Heart left ventricle (tissue), 16 donors: ENCODE results near the gene OR5AC2. TPM values are rescaled to one million over a fixed set of nuclear protein-coding genes. Genes with fewer than 3 reads are reported as not detected.
A peak's percentile ranks its signal among the peaks of the same experiment; 100 is the strongest.

Source experiments
- ATAC-seq, 4 donors: fragments of 200-7000 bp; cut with Tn5 transposase; one replicate each; pipeline ENCODE4 v1.9.1; 2020 to 2022; ENCODE audit warnings: moderate library complexity in 4 of 4, mild to moderate bottlenecking in 3 of 4, moderate number of reproducible peaks in 1 of 4
- DNase-seq, 5 donors: peaks; one replicate each; pipeline ENCODE4 v3.0.0-alpha.2; 2020
- H3K27ac ChIP-seq, 12 donors: fragments of 200-600 bp; sonication (generic) in 4 of 12; one replicate each; pipeline versions ENCODE4 v1.5.0 to v1.8.0; 2016 to 2022; ENCODE audit warnings: mild to moderate bottlenecking in 2 of 12
- H3K27me3 ChIP-seq, 9 donors: fragments of 200-600 bp; sonication (generic) in 2 of 9; one replicate each; pipeline versions ENCODE4 v1.5.1 to v1.8.0; 2016 to 2022; ENCODE audit warnings: mild to moderate bottlenecking in 3 of 9
- H3K36me3 ChIP-seq, 9 donors: fragments of 200-600 bp; sonication (generic) in 2 of 9; one replicate each; pipeline versions ENCODE4 v1.5.0 to v1.8.0; 2018 to 2022; ENCODE audit warnings: mild to moderate bottlenecking in 2 of 9
- H3K4me1 ChIP-seq, 12 donors: fragments of 200-600 bp; sonication (generic) in 4 of 12; one replicate each; pipeline versions ENCODE4 v1.5.0 to v1.8.0; 2016 to 2022; ENCODE audit warnings: mild to moderate bottlenecking in 3 of 12
- H3K4me3 ChIP-seq, 12 donors: fragments of 200-600 bp; sonication (generic) in 4 of 12; one replicate each; pipeline versions ENCODE4 v1.5.0 to v1.8.0; 2017 to 2022; ENCODE audit warnings: mild to moderate bottlenecking in 9 of 12, moderate library complexity in 4 of 12
- H3K9me3 ChIP-seq, 12 donors: fragments of 200-600 bp; sonication (generic) in 4 of 12; one replicate each; pipeline versions ENCODE4 v1.5.0 to v1.8.0; 2016 to 2022; ENCODE audit warnings: mild to moderate bottlenecking in 1 of 12
- POLR2A ChIP-seq, 2 donors: fragments of 450-650 bp; IDR thresholded peaks; one replicate each; pipeline ENCODE4 v1.6.1; 2017; ENCODE audit warnings: antibody characterized with exemption in 2 of 2, mild to moderate bottlenecking in 2 of 2, moderate library complexity in 2 of 2
- WGBS, 4 donors: extraction: QIAGEN DNeasy Blood & Tissue Kit in 2 of 4; methylation state at CpG; one replicate each; pipeline versions ENCODE4 v1.1.5 to v1.1.7; 2013 to 2018; 5-methylcytosine and 5-hydroxymethylcytosine counted together
- intact Hi-C, 10 donors: fragments of 100-400 bp; cut with DNase I; formaldehyde crosslinking; loops; one replicate each; pipeline versions ENCODE4 v1.11.1 to v1.14.2; 2022
- polyA plus RNA-seq, 2 donors: library from polyadenylated mRNA; stranded (reverse); fragments of 200-250 nt; gene quantifications; one replicate each; pipeline ENCODE4 v1.2.3, GENCODE V29; 2013
- total RNA-seq, 9 donors: library from RNA; depleted of rRNA in 2 of 9; stranded (reverse); fragments of >200 nt in 2 of 9; fragmentation: NEBNext Ultra II Directional in 3 of 9; extraction: Animal tissue kit (Norgen Biotek cat#: 25700) in 3 of 9; gene quantifications; one replicate each; pipeline versions ENCODE4 v1.1.0 to v1.2.4, GENCODE V29; 2016 to 2023
- TF ChIP-seq, protein P1 (sequence below), 12 donors: fragments of 200-600 bp; sonication (generic) in 4 of 12; IDR thresholded peaks; one replicate each; pipeline versions ENCODE4 v1.5.0 to v1.8.0; 2018 to 2022; ENCODE audit warnings: antibody characterized with exemption in 12 of 12, mild to moderate bottlenecking in 5 of 12
- donor health status: ischemic (EF 13 %, LVEDD 7.1; RV severe dilation, severe dysfunction).
- donor health status: healthy with polysubstance abuse.
- donor health status: DM: no; HTN: yes; CAD: no.
- donor health status: DM: no; HTN: no; CAD: no.
- donor health status: ischemic (EF 25% LVEDD 6.9; RV normal size, moderate dysfunction).
- donor health status: ischemic (EF 25% LVEDD 5.7; RV mildly dilated, moderate dysfunction).
- donor health status: healthy.
- donor health status: DM: yes; HTN: yes; CAD: no.
- donor health status: ischemic (EF 35%, LVEDD 5.7; RV mildly dilated, moderate dysfunction).
- donor health status: nonischemic (EF 11% LVEDD 7.7; RV severe dilation, severe dysfunction).
- donor health status: DM: yes; HTN: yes; CAD: no.
- donor health status: PGD.
- donor health status: ischemic (EF 29% LVEDD 5.4; RV normal size, mild dysfunction).
- donor health status: nonischemic (EF 23%, LVEDD 6.1; RV moderate dilation, normal function).

Gene OR5AC2
- total and polyA plus RNA-seq, 11 donors, result not detected

DNA sequence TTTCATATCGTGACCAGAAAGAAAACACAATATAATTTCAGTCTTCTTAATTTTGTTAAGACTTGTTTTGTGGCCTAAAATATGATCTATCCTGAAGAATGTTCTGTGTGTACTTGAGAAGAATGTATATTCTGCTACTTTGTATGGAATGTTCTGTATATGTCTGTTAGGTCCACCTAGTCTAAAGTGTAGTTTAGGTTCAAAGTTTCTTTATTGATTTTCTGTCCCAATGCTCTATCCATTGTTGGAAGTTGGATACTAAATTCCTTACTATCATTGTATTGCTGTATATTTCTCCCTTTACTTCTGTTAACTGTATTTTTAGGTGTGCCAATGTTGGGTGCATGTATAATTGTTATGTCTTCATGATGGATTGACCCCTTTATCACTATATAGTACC is 21.2 kb downstream of the OR5AC2 start:
- DNase-seq (no peak), ATAC-seq (no peak)
- intact Hi-C loops, result loop anchor here in 1 of 10 donors (5.0 kb wide), 1 partner anchor 464 kb away; no protein-coding TSS in a partner anchor
- TF ChIP-seq POLR2A (IDR thresholded peaks at IDR 0.05), result no peak
- TF ChIP-seq, protein P1, sequence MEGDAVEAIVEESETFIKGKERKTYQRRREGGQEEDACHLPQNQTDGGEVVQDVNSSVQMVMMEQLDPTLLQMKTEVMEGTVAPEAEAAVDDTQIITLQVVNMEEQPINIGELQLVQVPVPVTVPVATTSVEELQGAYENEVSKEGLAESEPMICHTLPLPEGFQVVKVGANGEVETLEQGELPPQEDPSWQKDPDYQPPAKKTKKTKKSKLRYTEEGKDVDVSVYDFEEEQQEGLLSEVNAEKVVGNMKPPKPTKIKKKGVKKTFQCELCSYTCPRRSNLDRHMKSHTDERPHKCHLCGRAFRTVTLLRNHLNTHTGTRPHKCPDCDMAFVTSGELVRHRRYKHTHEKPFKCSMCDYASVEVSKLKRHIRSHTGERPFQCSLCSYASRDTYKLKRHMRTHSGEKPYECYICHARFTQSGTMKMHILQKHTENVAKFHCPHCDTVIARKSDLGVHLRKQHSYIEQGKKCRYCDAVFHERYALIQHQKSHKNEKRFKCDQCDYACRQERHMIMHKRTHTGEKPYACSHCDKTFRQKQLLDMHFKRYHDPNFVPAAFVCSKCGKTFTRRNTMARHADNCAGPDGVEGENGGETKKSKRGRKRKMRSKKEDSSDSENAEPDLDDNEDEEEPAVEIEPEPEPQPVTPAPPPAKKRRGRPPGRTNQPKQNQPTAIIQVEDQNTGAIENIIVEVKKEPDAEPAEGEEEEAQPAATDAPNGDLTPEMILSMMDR (IDR thresholded peaks at IDR 0.05), result no peak
- Histone ChIP-seq H3K4me3 (no peak overlapping the region), H3K27ac (no peak overlapping the region), H3K4me1 (no peaks in the 10 kb centered on the region), H3K36me3 (no peaks in the 10 kb centered on the region), H3K9me3 (peaks cover 0 to 40% (median 13%) of the 10 kb centered on the region in 12 donors), H3K27me3 (no peaks in the 10 kb centered on the region)
- 33 to 47% (median 44%) methylated on average over 1 of the region's 1 CpG for WGBS, 4 donors

DNA sequence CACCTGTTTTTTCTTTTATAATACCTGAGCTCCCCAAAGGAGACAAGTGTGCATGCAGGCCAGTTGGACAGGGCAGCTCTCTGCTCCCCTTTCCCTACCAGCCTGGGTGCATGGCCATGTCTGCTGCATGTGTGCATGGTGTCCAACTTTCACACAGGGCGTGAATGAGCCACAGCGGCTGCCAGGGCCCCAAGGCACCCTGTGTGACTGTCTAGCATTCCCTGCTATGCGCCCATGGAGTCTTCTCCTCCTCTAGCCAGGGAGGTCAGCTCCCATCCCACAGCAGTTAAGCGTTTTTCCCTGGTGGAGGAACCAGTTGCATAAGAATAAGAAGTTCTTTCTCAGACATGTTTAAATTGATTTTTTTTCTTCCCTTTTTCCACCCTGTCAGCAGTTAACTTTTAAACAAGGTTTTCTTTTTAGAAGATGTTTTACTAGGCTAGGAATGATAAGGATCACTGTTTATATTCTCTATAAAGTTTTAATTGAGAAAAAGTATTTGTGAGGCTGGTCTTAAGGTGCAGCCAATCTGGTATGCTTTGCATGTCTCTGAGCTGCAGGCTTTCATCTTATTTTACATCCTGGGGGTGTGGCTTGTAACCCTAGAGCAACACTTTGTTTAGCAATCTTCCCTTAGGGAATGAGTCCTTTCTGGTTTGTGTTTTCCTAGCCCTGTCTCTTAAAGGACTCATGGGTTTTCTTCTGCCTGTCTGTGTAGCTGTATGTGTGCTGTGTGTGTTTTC is 23.0 kb downstream of the OR5AC2 start:
- Histone ChIP-seq H3K4me3 (no peak overlapping the region), H3K9me3 (peaks cover 0 to 43% (median 13%) of the 10 kb centered on the region in 12 donors), H3K4me1 (no peaks in the 10 kb centered on the region), H3K36me3 (no peaks in the 10 kb centered on the region), H3K27ac (no peak overlapping the region), H3K27me3 (no peaks in the 10 kb centered on the region)
- intact Hi-C loops, result loop anchor here in 1 of 10 donors (5.0 kb wide), 1 partner anchor 462 kb away; no protein-coding TSS in a partner anchor
- DNase-seq, result peak in 1 of 5 donors; percentile 36
- WGBS, 4 donors, result 78 to 91% (median 84%) methylated on average over 4 of the region's 4 CpGs
- no peak for ATAC-seq
- no peak for TF ChIP-seq POLR2A (IDR thresholded peaks at IDR 0.05)
- TF ChIP-seq, protein P1 (IDR thresholded peaks at IDR 0.05), result no peak

DNA sequence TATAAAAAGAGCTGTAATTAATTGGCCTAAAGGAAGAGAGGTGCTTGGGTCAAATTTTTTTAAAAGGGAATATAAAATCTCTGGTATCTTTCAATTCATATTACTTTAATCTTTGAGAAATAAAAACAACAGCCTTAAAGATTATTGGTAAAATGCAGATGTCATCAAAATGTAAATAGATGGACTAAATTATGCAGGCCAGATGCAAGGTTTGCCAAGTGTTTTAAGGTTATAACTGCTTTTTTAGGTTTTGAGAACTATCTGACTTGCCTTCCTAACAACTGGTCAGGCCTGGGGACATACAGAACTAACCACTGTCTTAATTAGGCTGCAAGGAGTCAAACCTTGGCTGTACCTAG is 23.6 kb downstream of the OR5AC2 start:
- no peak for ATAC-seq
- intact Hi-C loops, result no loop called here
- no peak for DNase-seq
- no peak overlapping the region for H3K4me3 ChIP-seq
- H3K27me3 ChIP-seq, result no peaks in the 10 kb centered on the region
- H3K4me1 ChIP-seq, result no peaks in the 10 kb centered on the region
- H3K27ac ChIP-seq, result no peak overlapping the region
- TF ChIP-seq, protein P1 (IDR thresholded peaks at IDR 0.05), result no peak
- no peak for TF ChIP-seq POLR2A (IDR thresholded peaks at IDR 0.05)
- H3K36me3 ChIP-seq, result no peaks in the 10 kb centered on the region
- H3K9me3 ChIP-seq, result peaks cover 0 to 43% (median 13%) of the 10 kb centered on the region in 12 donors

DNA sequence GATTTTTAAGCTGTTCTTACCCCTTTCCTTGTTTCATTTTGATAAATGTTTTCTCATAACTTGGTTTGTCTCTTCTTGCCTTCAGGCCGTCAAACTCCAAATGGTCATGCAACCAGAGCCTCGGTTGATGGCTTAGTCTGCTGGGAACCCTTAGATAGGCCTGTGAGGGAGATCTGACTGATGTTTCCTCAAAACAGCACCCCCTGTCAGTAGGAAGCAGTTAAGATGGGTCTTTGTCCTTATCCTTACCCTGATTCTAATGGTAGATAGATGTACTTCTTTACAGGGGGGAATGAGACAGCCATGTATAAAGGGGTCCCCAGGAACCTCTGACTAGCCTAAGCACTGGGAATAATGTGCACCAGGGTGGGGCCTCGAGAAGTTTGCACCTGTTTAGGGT is 27.3 kb downstream of the OR5AC2 start:
- Histone ChIP-seq H3K27ac (no peak overlapping the region), H3K4me1 (no peaks in the 10 kb centered on the region), H3K4me3 (no peak overlapping the region), H3K9me3 (peaks cover 0 to 40% (median 13%) of the 10 kb centered on the region in 12 donors), H3K36me3 (no peaks in the 10 kb centered on the region), H3K27me3 (no peaks in the 10 kb centered on the region)
- 51 to 67% (median 55%) methylated on average over 3 of the region's 3 CpGs for WGBS, 4 donors
- ATAC-seq (no peak), DNase-seq (no peak)
- TF ChIP-seq POLR2A (IDR thresholded peaks at IDR 0.05), result no peak
- TF ChIP-seq, protein P1 (IDR thresholded peaks at IDR 0.05), result no peak
- intact Hi-C loops, result no loop called here
